Gastrocnemius medialis (tissue), 4 donors: ENCODE data around the gene MINK1. TPM values are rescaled to one million over a fixed set of nuclear protein-coding genes. Genes with fewer than 3 reads are reported as not detected.

Experiments used
- ATAC-seq, 2 donors: fragments of 150-250 bp; one replicate each; pipeline ENCODE4 v1.9.1; 2016
- DNase-seq, 2 donors: peaks; one replicate each; pipeline ENCODE4 v3.0.0-alpha.2; 2019
- H3K27ac ChIP-seq, 4 donors: fragments of 200-600 bp; sonication (generic); 1 replicate in 1 of 4; 2 replicates in 3 of 4; pipeline ENCODE4 v1.5.1; 2016 to 2018; ENCODE audit warnings: mild to moderate bottlenecking in 2 of 4, moderate library complexity in 1 of 4
- H3K27me3 ChIP-seq, 3 donors: fragments of 200-600 bp; sonication (generic) in 2 of 3; 1 replicate in 1 of 3; 2 replicates in 2 of 3; pipeline versions ENCODE4 v1.5.1 to v1.6.0; 2016 to 2019; ENCODE audit warnings: mild to moderate bottlenecking in 1 of 3, moderate library complexity in 1 of 3
- H3K36me3 ChIP-seq, 2 donors: fragments of 200-600 bp; sonication (generic) in 1 of 2; one replicate each; pipeline ENCODE4 v1.5.1; 2017 to 2018
- H3K4me1 ChIP-seq, 2 donors: fragments of 200-600 bp; sonication (generic) in 1 of 2; one replicate each; pipeline ENCODE4 v1.5.1; 2016 to 2017; ENCODE audit warnings: mild to moderate bottlenecking in 2 of 2
- H3K4me3 ChIP-seq, 4 donors: fragments of 200-600 bp; sonication (generic) in 3 of 4; 1 replicate in 1 of 4; 2 replicates in 3 of 4; pipeline ENCODE4 v1.5.1; 2016 to 2019; ENCODE audit warnings: mild to moderate bottlenecking in 2 of 4
- H3K9me3 ChIP-seq, 3 donors: fragments of 200-600 bp; sonication (generic) in 2 of 3; 1 replicate in 1 of 3; 2 replicates in 2 of 3; pipeline ENCODE4 v1.5.1; 2016 to 2019
- CTCF ChIP-seq, 5 experiments: fragments of 450-650 bp in 3 of 5; fragments of 200-600 bp in 2 of 5; sonication (generic) in 2 of 5; IDR thresholded peaks in 4 of 5; conservative IDR thresholded peaks in 1 of 5; 1 replicate in 4 of 5; 2 replicates in 1 of 5; pipeline ENCODE4 v1.5.1; 2016 to 2019; ENCODE audit warnings: antibody characterized with exemption in 5 of 5, mild to moderate bottlenecking in 3 of 5, moderate library complexity in 3 of 5
- POLR2A ChIP-seq, 2 donors: fragments of 450-650 bp; IDR thresholded peaks; one replicate each; pipeline ENCODE4 v1.6.1; 2017; ENCODE audit warnings: antibody characterized with exemption in 2 of 2, mild to moderate bottlenecking in 2 of 2, moderate library complexity in 2 of 2
- in situ Hi-C, 4 donors: fragments of 200-750 bp; cut with MboI; loops; one replicate each; pipeline versions ENCODE4 v1.15.0 to v1.8.0; 2017; ENCODE audit warnings: low sequenced_read_pairs in 4 of 4
- intact Hi-C: fragments of 100-400 bp; cut with DNase I; formaldehyde crosslinking; loops from one replicate; pipeline ENCODE4 v1.15.1; 2023; ENCODE audit warnings: low total_unique reads
- total RNA-seq, 4 donors: library from RNA; depleted of rRNA; stranded (reverse); fragments of >200 nt; gene quantifications; one replicate each; pipeline versions ENCODE4 v1.1.0 to v1.2.3, GENCODE V29; 2016

MINK1 gene
- total RNA-seq, 4 donors from 2014 or later: 11.7 to 20.2 (median 15.3) TPM

GRCh38 chr17:4815043-4815675 is 18.0 kb upstream of the MINK1 start:
- Histone ChIP-seq H3K36me3 (peaks cover 0 to 8% of the 10 kb centered on the region in 2 donors), H3K27me3 (no peaks in the 10 kb centered on the region), H3K9me3 (no peaks in the 10 kb centered on the region), H3K4me3 (no peak overlapping the region), H3K27ac (no peak overlapping the region), H3K4me1 (peaks cover 5 to 6% of the 10 kb centered on the region in 2 donors)
- ATAC-seq (no peak), DNase-seq (no peak)
- intact Hi-C loops (no loop called here), in situ Hi-C loops (no loop called here)
- TF ChIP-seq POLR2A (IDR thresholded peaks at IDR 0.05): no peak
- TF ChIP-seq CTCF (IDR thresholded peaks at IDR 0.05 in 4 of 5, conservative IDR thresholded peaks at IDR 0.05 in 1 of 5): no peak

GRCh38 chr17:4816826-4817225 is 16.3 kb upstream of the MINK1 start:
- H3K36me3 ChIP-seq: peaks cover 0 to 8% of the 10 kb centered on the region in 2 donors
- TF ChIP-seq POLR2A (IDR thresholded peaks at IDR 0.05) (no peak), CTCF (IDR thresholded peaks at IDR 0.05 in 4 of 5, conservative IDR thresholded peaks at IDR 0.05 in 1 of 5) (no peak)
- intact Hi-C loops: no loop called here

GRCh38 chr17:4818276-4818675 is 14.9 kb upstream of the MINK1 start:
- no peak overlapping the region for H3K27ac ChIP-seq
- DNase-seq (no peak), ATAC-seq (no peak)
- no peak overlapping the region for H3K4me3 ChIP-seq
- H3K27me3 ChIP-seq: no peaks in the 10 kb centered on the region
- peaks cover 0 to 8% of the 10 kb centered on the region in 2 donors for H3K36me3 ChIP-seq
- no peak for TF ChIP-seq POLR2A (IDR thresholded peaks at IDR 0.05)
- no peak for TF ChIP-seq CTCF (IDR thresholded peaks at IDR 0.05 in 4 of 5, conservative IDR thresholded peaks at IDR 0.05 in 1 of 5)
- H3K4me1 ChIP-seq: peaks cover 0 to under 1% of the 10 kb centered on the region in 2 donors
- intact Hi-C loops: no loop called here
- no peaks in the 10 kb centered on the region for H3K9me3 ChIP-seq
- in situ Hi-C loops: no loop called here

More at GRCh38 chr17:4816826-4817225, 16.3 kb upstream of the MINK1 start:
- Histone ChIP-seq H3K4me1 (peaks cover 5 to 6% of the 10 kb centered on the region in 2 donors), H3K27ac (no peak overlapping the region), H3K9me3 (no peaks in the 10 kb centered on the region), H3K27me3 (no peaks in the 10 kb centered on the region), H3K4me3 (no peak overlapping the region)
- ATAC-seq (no peak), DNase-seq (no peak)
- in situ Hi-C loops: no loop called here

GRCh38 chr17:4822835-4823234 is 10.3 kb upstream of the MINK1 start:
- in situ Hi-C loops: no loop called here
- Histone ChIP-seq H3K27ac (no peak overlapping the region), H3K9me3 (no peaks in the 10 kb centered on the region), H3K36me3 (no peaks in the 10 kb centered on the region), H3K27me3 (no peaks in the 10 kb centered on the region), H3K4me1 (no peaks in the 10 kb centered on the region), H3K4me3 (no peak overlapping the region)
- DNase-seq (no peak), ATAC-seq (no peak)
- intact Hi-C loops: no loop called here
- TF ChIP-seq POLR2A (IDR thresholded peaks at IDR 0.05) (no peak), CTCF (IDR thresholded peaks at IDR 0.05 in 4 of 5, conservative IDR thresholded peaks at IDR 0.05 in 1 of 5) (no peak)
